Fibroblast of lung (primary cell): Measurements from ENCODE around the gene IGFL2. TPM values are rescaled to one million over a fixed set of nuclear protein-coding genes. Genes with fewer than 3 reads are reported as not detected.

Experiments
- DNase-seq, 2 donors: peaks; one replicate each; pipeline versions ENCODE4 v3.0.0 to v3.0.0-alpha.2; 2010; ENCODE audit warnings: low read depth in 2 of 2
- H2AFZ ChIP-seq: 2 replicates; pipeline ENCODE4 v1.5.1; 2012; ENCODE audit warnings: low read length, control low read depth, inconsistent platforms
- H3K27ac ChIP-seq: 2 replicates; pipeline ENCODE4 v1.5.1; 2011; ENCODE audit warnings: low read length, control low read depth; ENCODE audit not compliant: insufficient read depth
- H3K27me3 ChIP-seq: 2 replicates; pipeline ENCODE4 v1.5.1; 2011; ENCODE audit warnings: mild to moderate bottlenecking, low read length; ENCODE audit not compliant: control insufficient read depth, insufficient read depth
- H3K36me3 ChIP-seq: 2 replicates; pipeline ENCODE4 v1.5.1; 2011; ENCODE audit warnings: low read length; ENCODE audit not compliant: control insufficient read depth, insufficient read depth
- H3K4me1 ChIP-seq: 2 replicates; pipeline ENCODE4 v1.5.1; 2011; ENCODE audit warnings: low read length; ENCODE audit not compliant: control insufficient read depth, insufficient read depth; ENCODE audit errors: extremely low read depth
- H3K4me2 ChIP-seq: 2 replicates; pipeline ENCODE4 v1.5.1; 2011; ENCODE audit warnings: low read length, control low read depth; ENCODE audit not compliant: insufficient read depth; ENCODE audit errors: extremely low read depth
- H3K4me3 ChIP-seq, 4 experiments: fragments of 200-600 bp in 1 of 4; sonication (generic) in 1 of 4; replicated peaks in 1 of 4; 2 replicates each; pipeline ENCODE4 v1.5.1; 2011 to 2016; ENCODE audit warnings: low read length in 4 of 4, low read depth in 3 of 4, mild to moderate bottlenecking in 3 of 4, control low read depth in 2 of 4, inconsistent platforms in 1 of 4, mixed read lengths in 1 of 4; ENCODE audit not compliant: insufficient read depth in 1 of 4; ENCODE audit errors: control extremely low read depth in 1 of 4
- H3K79me2 ChIP-seq: 2 replicates; pipeline ENCODE4 v1.5.1; 2012; ENCODE audit warnings: mild to moderate bottlenecking, low read length, inconsistent platforms; ENCODE audit not compliant: control insufficient read depth, insufficient read depth
- H3K9ac ChIP-seq: 2 replicates; pipeline ENCODE4 v1.5.1; 2011; ENCODE audit warnings: mild to moderate bottlenecking, low read length, control low read depth; ENCODE audit not compliant: insufficient read depth
- H3K9me3 ChIP-seq: 2 replicates; pipeline ENCODE4 v1.5.1; 2012; ENCODE audit warnings: low read depth, low read length; ENCODE audit not compliant: control insufficient read depth, insufficient read depth
- H4K20me1 ChIP-seq: 2 replicates; pipeline ENCODE4 v1.5.1; 2011; ENCODE audit warnings: low read length; ENCODE audit not compliant: control insufficient read depth, insufficient read depth; ENCODE audit errors: extremely low read depth
- EZH2 ChIP-seq: IDR thresholded peaks from 2 replicates; pipeline ENCODE4 v1.5.1; 2012; ENCODE audit warnings: low read length, control low read depth, mild to moderate bottlenecking; ENCODE audit errors: missing control alignments
- polyA plus RNA-seq, 2 donors: library from polyadenylated mRNA; depleted of rRNA in 1 of 2; stranded (reverse) in 1 of 2; unstranded in 1 of 2; fragments of >200 nt; gene quantifications; 2 replicates each; pipeline ENCODE4 v1.2.1, GENCODE V29; 2011 to 2012; ENCODE audit warnings: missing spikeins in 1 of 2
- total RNA-seq: library from RNA; depleted of rRNA; stranded (reverse); fragments of >200 nt; gene quantifications from 2 replicates; pipeline ENCODE4 v1.2.1, GENCODE V29; 2014
- TF ChIP-seq, protein P1 (sequence below), 2 donors: IDR thresholded peaks in 1 of 2; conservative IDR thresholded peaks in 1 of 2; 1 replicate in 1 of 2; 2 replicates in 1 of 2; pipeline ENCODE4 v1.5.1; 2011 to 2012; ENCODE audit warnings: low read length in 2 of 2, control low read depth in 1 of 2, inconsistent platforms in 1 of 2, low read depth in 1 of 2, mild to moderate bottlenecking in 1 of 2

Gene IGFL2
- total and polyA plus RNA-seq, 2 donors (not counting 1 experiment from before 2014, with no cell fraction given) = not detected

DNA sequence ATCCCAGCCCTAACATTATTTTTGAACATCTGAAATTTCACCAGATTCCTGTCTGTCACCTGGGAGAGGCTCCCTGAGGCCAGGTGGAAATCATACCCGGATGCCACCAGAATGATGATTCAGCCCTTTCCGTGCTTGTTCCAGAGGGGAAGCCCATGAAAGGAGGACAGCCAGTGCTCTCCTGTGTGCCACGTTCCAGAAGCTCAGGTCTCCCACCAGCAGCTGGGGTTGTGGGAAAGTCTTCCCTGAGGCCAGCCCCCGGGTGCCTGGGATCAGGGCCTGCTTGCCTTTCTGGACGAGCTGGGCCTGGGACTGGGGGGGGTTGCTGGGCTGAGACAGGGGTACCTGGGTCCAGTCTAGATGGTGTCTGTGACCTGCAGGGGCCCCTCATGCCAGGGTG, 56.0 kb downstream of the IGFL2 start:
- Histone ChIP-seq H3K4me1 (no peaks in the 10 kb centered on the region), H3K9ac (no peak overlapping the region), H3K4me3 (no peak overlapping the region), H3K4me2 (no peak overlapping the region), H2AFZ (no peak overlapping the region), H4K20me1 (no peaks in the 10 kb centered on the region), H3K27me3 (peaks cover 3% of the 10 kb centered on the region), H3K36me3 (no peaks in the 10 kb centered on the region), H3K9me3 (no peaks in the 10 kb centered on the region), H3K79me2 (no peaks in the 10 kb centered on the region), H3K27ac (no peak overlapping the region)
- TF ChIP-seq EZH2 = no peak
- TF ChIP-seq, protein P1, sequence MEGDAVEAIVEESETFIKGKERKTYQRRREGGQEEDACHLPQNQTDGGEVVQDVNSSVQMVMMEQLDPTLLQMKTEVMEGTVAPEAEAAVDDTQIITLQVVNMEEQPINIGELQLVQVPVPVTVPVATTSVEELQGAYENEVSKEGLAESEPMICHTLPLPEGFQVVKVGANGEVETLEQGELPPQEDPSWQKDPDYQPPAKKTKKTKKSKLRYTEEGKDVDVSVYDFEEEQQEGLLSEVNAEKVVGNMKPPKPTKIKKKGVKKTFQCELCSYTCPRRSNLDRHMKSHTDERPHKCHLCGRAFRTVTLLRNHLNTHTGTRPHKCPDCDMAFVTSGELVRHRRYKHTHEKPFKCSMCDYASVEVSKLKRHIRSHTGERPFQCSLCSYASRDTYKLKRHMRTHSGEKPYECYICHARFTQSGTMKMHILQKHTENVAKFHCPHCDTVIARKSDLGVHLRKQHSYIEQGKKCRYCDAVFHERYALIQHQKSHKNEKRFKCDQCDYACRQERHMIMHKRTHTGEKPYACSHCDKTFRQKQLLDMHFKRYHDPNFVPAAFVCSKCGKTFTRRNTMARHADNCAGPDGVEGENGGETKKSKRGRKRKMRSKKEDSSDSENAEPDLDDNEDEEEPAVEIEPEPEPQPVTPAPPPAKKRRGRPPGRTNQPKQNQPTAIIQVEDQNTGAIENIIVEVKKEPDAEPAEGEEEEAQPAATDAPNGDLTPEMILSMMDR (conservative IDR thresholded peaks at IDR 0.05 in 1 of 2, IDR thresholded peaks at IDR 0.05 in 1 of 2; ENCODE audit: low read depth in 1 of 2, low read length in 2 of 2) = no peak
- no peak for DNase-seq

DNA sequence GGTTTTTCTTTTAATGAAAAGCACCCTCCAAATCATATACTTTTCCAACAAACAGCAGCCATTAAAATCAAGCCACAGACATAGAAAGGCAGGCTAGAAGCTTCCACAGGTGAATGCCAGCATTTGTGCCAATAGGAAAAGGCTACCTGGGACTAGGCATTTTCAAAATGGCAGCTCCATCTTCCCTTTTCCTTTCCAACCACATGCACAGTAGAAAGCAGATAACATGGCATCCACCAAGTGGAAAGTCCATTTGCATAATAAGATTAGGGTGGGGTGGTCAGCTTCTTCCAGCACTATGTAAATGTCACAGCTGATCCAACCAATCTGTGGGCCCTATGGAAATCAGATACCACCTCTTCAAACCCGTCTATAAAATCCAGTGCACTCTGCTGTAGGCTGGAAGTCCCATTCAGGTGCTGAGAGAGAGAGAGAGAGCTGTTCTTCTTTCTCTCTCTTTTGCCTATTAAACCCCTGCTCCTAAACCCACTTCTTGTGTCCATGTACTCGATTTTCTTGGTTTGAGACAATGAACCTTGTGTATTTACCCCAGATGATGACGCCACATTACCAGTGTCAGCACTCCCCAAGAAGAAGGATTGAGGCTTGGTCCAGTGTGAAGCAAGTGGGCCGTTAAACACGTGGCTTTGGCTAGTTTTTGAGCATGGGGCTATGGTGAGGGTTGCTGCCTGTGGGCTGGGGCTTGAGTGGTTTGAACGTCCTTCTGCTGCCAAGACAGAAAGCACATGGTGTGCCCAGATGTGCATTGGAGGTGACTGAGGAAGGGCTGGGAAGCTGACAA, 57.3 kb downstream of the IGFL2 start:
- Histone ChIP-seq H4K20me1 (no peaks in the 10 kb centered on the region), H3K9me3 (no peaks in the 10 kb centered on the region), H3K4me1 (no peaks in the 10 kb centered on the region), H3K27me3 (peaks cover 6% of the 10 kb centered on the region), H2AFZ (no peak overlapping the region), H3K4me2 (no peak overlapping the region), H3K79me2 (no peaks in the 10 kb centered on the region), H3K27ac (no peak overlapping the region), H3K4me3 (no peak overlapping the region), H3K9ac (no peak overlapping the region), H3K36me3 (no peaks in the 10 kb centered on the region)
- no peak for DNase-seq
- TF ChIP-seq EZH2 = no peak
- TF ChIP-seq, protein P1 (conservative IDR thresholded peaks at IDR 0.05 in 1 of 2, IDR thresholded peaks at IDR 0.05 in 1 of 2; ENCODE audit: low read depth in 1 of 2, low read length in 2 of 2) = no peak

DNA sequence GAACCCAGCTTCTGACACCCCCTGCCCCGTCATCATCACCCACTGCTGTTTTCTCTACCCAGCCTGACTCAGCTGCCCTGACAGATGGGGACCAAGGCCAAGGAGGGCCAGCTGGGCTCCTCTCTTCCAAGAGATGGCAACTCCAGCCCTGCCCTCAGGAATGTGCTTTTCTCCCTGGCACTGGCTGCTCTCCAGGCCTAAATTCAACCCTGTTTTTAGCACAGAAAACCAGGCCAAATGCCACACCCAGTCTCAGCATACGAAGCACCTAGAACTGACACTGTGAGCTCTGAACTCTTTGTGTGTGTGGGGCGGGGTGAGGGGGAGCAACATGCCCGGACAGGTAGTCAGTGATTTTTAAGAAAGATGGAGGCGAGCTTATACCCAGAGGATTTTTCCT, 58.1 kb downstream of the IGFL2 start:
- H3K27me3 ChIP-seq = peaks cover 6% of the 10 kb centered on the region
- no peak overlapping the region for H3K27ac ChIP-seq
- DNase-seq = no peak
- TF ChIP-seq EZH2 = no peak
- TF ChIP-seq, protein P1 (conservative IDR thresholded peaks at IDR 0.05 in 1 of 2, IDR thresholded peaks at IDR 0.05 in 1 of 2; ENCODE audit: low read depth in 1 of 2, low read length in 2 of 2) = no peak
- no peak overlapping the region for H3K9ac ChIP-seq
- no peaks in the 10 kb centered on the region for H3K36me3 ChIP-seq
- H2AFZ ChIP-seq = no peak overlapping the region
- H3K4me1 ChIP-seq = no peaks in the 10 kb centered on the region
- no peak overlapping the region for H3K4me3 ChIP-seq
- H3K4me2 ChIP-seq = no peak overlapping the region
- no peaks in the 10 kb centered on the region for H3K79me2 ChIP-seq
- H3K9me3 ChIP-seq = no peaks in the 10 kb centered on the region
- H4K20me1 ChIP-seq = no peaks in the 10 kb centered on the region
